ENCODE measurements around the gene ADGRL3.

GRCh38 chr4:61437923-61438322 lies 237.8 kb downstream of the ADGRL3 start:
- TF ChIP-seq, protein P1, sequence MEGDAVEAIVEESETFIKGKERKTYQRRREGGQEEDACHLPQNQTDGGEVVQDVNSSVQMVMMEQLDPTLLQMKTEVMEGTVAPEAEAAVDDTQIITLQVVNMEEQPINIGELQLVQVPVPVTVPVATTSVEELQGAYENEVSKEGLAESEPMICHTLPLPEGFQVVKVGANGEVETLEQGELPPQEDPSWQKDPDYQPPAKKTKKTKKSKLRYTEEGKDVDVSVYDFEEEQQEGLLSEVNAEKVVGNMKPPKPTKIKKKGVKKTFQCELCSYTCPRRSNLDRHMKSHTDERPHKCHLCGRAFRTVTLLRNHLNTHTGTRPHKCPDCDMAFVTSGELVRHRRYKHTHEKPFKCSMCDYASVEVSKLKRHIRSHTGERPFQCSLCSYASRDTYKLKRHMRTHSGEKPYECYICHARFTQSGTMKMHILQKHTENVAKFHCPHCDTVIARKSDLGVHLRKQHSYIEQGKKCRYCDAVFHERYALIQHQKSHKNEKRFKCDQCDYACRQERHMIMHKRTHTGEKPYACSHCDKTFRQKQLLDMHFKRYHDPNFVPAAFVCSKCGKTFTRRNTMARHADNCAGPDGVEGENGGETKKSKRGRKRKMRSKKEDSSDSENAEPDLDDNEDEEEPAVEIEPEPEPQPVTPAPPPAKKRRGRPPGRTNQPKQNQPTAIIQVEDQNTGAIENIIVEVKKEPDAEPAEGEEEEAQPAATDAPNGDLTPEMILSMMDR (IDR thresholded peaks at IDR 0.05) = no peak
- no peak for TF ChIP-seq POLR2A (IDR thresholded peaks at IDR 0.05)
